Measurements from ENCODE around the gene GAL3ST2.
A peak's percentile ranks its signal among the peaks of the same experiment; 100 is the strongest.
"Not testable (repeated sequence)": the region's sequence is repeated elsewhere in the genome, so short reads cannot be mapped to it uniquely, and the experiment has no call there.

GAL3ST2 gene

DNA sequence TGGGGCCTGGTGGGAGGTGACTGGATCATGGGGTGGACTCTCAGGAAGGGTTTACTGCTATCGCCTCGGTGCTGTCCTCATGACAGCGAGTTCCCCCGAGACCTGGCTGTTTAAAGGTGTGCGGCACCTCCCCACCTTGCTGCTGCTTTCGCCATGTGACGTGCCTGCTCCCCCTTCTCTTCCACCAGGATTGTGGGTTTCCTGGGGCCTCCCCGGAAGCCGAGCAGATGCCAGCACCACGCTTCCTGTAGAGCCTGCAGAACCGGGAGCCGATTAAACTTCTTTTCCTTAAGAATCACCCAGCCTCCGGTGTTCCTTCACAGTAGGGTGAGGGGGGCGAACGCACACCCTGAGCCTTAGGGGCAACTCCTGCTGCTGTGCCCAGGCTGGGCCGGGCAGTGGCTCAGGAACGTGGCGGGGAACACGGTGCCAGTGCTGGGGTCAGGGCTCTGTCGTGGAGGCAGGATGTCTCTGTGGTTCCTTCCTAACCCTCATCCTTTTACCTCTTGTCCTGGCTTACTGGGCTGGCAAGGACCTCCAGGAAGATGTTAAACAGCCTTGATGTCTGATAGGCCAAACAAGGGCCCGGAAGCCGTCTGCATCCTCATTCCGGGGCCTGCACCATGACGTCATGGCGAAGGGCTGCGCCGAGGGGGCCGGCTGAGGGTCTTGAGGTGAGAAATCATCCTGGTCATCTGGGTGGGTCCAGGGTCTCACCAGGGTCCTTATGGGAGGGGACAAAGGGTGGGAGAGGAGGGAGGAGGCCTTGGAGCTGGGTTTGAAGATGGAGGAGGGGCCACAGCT, 45.0 kb downstream of the GAL3ST2 start:
- DNase-seq: no peak

GRCh38 chr2:241822264-241822623, 45.6 kb downstream of the GAL3ST2 start:
- DNase-seq: no peak

DNA sequence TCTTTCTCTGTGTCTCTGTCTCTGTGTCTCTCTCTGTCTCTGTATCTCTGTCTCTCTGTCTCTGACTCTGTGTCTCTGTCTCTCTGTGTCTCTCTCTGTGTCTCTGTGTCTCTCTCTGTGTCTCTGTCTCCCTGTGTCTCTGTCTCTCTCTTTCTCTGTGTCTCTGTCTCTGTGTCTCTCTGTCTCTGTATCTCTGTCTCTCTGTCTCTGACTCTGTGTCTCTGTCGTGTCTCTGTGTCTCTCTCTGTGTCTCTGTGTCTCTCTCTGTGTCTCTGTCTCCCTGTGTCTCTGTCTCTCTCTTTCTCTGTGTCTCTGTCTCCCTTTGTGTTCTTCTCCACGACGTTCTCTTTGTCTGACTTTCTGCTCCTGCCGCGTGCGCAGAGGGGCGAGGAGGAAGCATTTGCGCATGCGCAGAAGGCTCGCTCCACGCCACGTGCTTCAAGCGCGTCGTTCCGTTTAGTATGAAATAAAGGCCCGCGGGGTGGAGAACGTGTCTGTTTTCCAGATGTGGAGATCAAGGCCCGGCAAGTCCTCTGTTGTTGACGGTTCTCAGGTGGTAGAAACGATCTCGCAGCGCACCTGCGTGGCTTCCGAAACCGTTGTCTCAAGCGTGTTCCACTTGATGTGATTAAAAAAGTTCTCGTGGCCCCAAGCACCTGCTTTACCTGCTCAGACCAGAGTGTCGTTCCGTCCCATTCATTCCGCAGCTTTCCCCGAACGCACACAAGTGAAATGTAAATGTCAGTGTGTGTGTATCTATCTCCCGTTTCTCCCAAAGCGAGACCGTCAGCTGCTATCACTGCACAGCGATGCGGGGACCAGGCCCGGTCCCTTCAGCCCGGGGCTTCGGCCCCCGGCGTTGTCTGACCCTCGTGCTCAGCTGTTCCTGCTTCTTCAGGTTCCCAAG, 47.2 kb downstream of the GAL3ST2 start:
- not testable (repeated sequence) for DNase-seq

- no peak for DNase-seq
These were observed 50.8 kb downstream of the GAL3ST2 start for GRCh38 chr2:241827394-241827793.

- DNase-seq: no peak
These were observed 56.6 kb downstream of the GAL3ST2 start for GRCh38 chr2:241833101-241833663.

DNA sequence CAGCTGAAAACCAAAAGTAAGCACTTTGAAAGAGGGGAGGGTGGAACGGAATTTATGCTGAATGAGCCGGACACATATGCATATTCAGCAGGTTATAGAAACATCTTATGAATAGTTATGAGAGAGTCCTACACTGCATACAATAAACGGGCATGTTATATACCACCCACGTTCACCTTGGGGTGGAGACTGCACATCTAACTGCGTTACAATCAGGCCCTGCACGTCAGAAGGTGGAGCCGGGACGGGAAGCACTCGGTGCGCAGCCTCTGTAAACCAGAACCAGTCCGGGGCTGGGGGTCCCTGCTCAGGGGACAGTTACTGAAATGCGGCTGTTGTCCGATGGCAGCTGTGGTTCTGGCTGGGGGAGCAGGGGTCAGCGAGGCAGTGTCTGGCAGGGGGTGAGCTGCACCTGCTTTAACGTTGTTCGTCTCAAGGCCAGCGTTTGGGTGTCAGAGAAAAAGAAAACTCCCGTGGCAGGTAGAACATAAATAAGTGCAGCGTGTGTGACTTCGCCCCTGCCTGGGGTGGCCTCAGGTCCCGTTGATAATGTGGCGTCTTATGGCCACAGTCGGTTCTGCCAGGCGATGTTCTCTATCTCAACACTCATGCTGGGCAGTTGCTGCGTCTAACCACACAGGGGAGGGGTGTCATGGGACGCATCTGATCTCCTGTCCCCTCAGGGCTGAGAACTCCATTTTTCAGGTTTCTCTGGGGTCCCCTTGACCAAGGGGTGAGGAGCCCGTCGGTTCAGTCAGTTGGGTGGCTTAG, 57.3 kb downstream of the GAL3ST2 start:
- DNase-seq: not testable (repeated sequence)

- DNase-seq: no peak
These were observed 58.0 kb downstream of the GAL3ST2 start for GRCh38 chr2:241834527-241835210.

DNA sequence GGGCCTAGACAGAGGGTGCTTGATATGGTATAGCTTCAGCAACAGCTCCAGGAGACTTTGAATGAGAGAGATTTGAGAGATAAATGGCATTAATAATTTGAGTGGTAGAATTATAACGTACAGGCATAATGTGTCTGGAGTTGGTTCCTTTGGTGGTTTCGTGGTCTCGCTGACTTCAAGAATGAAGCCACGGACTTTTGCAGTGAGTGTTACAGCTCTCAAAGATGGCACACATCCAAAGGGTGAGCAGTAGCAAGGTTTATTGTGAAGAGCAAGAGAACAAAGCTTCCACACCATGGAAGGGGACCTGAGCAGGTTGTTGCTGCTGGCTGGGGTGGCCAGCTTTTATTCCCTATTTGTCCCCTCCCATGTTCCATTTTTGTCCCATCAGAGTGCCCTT, 59.0 kb downstream of the GAL3ST2 start:
- no peak for DNase-seq

DNA sequence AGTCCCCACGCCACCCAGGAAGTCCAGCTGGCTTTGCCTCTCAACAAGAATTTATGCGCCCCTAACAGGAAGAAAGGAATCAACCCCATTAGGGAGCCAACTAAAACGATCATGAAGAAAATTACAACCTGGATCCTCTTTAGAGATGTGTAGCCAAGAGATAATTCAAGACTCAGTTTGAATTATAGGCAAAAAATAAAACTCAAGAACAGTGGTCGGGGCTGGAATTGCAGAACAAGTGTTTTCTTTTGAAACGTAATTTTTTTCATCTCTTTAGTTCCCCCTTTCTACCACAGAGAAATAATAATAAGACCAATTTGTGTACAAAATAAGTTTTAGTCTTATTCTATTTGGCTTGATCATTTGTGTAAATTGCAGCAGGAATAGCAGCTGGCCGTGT, 59.7 kb downstream of the GAL3ST2 start:
- no peak for DNase-seq

GRCh38 chr2:241837197-241837965, 60.8 kb downstream of the GAL3ST2 start:
- DNase-seq: no peak

DNA sequence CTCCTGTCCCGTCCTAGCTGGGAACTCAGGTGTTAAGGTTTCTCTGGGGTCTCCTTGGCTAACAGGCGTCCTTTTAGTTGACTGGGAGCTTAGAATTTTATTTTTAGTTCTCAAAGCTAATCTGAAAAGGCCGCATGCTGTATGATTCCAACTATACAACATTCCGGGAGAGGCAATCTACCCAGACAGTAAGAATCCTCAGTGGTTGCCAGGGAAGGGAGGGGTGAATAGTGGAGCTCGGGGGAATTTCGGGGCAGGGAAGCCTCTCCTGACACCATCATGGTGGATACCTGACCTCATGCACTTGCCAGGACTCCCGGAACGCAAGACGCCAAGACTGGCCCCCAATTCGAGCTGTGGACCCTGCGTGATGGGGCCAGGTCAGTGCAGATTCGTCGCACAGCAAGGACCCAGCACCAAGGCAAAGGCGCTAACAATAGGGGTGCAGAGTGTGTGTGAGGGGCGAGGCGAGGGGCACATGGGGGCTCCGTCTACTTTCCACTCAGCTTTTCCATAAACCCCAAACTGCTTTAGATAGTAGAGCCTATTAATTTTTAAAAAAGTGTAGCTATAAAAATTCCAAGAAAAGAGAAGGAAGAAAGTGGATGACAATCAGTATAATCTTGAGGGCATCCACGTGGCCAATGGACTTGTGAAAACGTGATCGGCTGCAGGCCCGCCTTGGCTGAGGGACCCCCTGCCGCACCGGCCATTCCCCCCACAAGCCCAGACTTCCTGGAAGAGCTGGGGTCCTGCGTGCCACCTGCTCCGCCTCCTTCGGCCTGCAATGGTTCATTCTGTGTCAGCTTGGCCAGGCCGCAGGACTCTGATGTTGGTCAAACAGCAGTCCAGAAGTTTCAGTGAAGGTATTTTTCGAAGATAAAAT, 64.8 kb downstream of the GAL3ST2 start:
- no peak for DNase-seq

DNA sequence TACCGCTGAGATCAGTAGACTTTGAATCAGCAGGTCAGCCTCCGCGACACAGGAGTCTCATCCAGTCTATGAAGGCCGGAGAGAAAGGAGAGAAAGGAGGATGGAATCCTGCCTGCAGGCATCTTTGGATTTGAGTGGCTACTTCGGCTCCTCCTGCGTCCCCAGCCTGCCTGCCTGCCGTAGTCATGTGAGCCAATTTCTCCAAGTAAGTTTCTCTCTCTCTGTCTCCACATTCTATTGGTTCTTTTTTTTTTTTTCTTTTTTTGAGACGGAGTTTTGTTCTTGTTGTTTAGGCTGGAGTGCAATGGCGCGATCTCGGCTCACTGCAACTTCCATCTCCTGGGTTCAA, 65.4 kb downstream of the GAL3ST2 start:
- DNase-seq: no peak

DNA sequence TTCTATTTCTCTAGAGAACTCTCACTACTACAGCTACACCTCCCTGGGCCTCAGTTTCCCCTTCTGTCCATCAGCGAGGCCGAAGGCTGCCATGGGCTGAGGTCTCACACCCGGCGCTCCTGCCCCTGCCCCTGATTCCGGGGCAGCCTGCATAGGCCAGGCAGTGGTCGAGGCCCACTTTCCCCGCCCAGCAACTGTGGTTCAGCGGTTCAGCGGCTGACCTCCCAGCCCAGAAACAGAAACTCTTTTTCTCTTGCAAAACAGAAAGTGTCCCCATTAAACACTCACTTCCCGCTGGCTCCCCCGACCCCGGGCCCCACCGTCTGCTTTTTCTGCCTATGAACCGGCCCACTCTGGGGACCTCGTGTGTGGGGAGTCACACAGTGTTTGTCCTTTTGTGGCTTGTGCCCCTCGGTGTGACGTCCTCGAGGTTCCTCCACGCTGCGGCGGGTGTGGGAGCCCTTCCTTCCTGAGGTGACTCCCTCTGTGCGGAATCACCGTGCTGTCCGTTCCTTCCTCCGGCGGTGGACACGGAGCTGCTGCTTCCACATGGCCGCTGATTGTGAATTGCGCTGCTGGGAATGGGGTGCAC, 66.1 kb downstream of the GAL3ST2 start:
- peak; percentile 62 for DNase-seq

DNA sequence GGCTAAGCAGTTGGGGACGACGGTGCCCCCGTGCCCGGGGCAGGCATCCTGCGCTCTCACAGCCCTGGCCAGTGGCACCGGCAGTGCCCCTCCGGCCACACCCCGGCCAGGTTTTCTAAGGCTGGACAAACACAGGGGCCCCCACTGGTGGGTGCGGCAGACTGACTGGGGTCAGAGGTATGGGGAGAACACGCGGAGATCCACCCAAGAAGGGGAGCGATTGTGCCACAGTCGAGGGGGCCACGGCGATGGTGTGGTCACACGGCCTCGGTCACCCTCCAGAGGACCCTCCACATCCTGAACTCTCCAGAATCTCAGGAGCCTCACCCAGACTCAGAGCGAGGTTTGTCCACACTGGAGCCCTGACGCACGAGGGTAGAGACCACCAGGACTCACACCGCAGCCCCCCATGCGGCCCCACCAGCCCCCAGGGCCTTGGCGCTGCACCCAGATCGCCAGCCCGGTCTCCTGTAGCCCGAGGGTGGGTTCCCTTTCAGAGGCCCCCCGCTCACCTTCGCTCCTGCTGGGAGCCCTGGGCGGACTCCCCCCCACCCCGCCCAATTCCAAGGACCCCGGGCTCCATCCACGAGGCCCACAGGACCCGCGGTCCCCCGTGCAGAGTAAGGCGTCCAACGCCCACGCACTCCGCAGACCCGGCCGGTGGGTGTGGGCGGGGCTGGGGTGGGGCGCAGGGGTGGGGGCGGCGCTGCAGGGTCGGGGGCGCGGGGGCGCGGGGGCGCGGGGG, 66.9 kb downstream of the GAL3ST2 start:
- DNase-seq: no peak

DNA sequence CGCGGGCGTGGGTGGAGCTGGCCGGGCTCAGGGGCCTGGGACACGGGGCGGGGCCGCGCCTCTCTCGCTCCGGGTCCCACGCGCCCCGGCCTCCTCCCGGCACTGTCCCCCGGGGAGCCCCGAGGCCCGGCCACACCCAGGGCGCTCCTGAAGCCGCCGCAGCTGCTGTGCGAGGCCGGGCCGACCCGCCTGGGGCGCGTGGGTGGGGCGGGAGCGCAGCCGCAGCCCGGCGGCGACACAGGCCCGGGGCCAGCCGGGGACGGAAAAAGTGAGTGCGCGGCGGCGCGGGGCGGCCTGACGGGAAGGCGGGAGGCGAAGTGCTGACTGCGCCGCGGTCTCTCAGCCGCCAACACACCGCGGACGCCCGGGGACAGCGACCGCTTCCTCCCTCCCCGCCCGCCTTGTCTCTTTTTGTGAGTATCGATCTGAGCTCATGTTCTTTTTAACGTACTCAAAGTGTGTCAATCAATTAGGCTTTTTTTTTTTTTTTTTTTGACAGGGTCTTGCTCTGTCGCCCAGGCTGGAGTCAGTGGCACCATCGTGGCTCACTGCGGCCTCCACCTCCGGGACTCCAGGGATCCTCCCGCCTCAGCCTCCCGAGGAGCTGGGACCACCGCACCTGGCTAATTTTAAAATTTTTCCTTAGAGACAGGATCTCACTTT, 67.6 kb downstream of the GAL3ST2 start:
- DNase-seq: peak; percentile 80

DNA sequence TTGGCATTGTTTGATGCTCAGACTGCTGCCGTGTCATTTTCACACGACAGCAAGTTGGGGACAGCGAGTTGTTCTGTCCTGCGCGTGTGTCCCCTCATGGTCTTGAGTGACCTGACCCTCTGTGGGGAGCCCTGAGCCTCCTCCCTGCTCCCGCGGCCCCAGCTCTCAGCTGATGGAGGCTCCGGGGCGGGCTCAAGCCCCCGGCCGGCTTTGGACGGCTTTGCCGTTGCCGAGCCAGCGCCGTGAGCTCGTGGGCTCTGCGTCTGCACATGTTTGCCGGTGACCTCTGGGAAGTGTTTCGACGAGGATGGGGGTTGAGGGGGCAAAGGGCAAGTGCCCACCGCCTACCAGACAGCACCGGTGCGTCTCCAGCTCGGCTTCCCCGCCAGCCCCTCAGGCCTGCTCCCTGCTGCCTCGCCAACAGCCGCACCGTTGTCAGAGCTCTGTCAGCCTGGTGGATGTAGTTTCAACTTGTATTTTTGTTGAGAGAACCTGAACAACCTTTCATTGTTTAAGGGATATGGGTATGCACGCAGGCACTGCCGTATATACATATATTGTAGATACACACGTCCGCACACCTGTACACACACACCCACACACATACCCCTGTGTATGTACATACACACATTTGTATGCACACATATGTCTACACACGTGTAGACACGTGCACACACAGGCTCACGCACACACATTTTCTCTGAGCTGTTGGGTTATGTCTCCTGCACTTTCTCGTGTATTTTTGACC, 68.4 kb downstream of the GAL3ST2 start:
- no peak for DNase-seq

GRCh38 chr2:241846406-241846805, 69.8 kb downstream of the GAL3ST2 start:
- no peak for DNase-seq
